GM23248 (cell line): ENCODE data around the gene ASB1. TPM values are rescaled to one million over a fixed set of nuclear protein-coding genes. Genes with fewer than 3 reads are reported as not detected.

ENCODE experiments used
- DNase-seq: peaks from one replicate; pipeline ENCODE4 v3.0.0-alpha.2; 2015
- H2AFZ ChIP-seq: fragments of 200-600 bp; sonication (generic); 2 replicates; pipeline ENCODE4 v1.6.1; 2016; ENCODE audit warnings: antibody characterized with exemption
- H3F3A ChIP-seq: fragments of 200-600 bp; sonication (generic); 2 replicates; pipeline ENCODE4 v1.6.1; 2016; ENCODE audit warnings: mild to moderate bottlenecking, antibody characterized with exemption, mixed run types; ENCODE audit not compliant: insufficient read depth
- H3K27ac ChIP-seq: fragments of 200-600 bp; sonication (generic); 2 replicates; pipeline ENCODE4 v1.5.1; 2016; ENCODE audit warnings: mild to moderate bottlenecking
- H3K27me3 ChIP-seq: fragments of 200-600 bp; sonication (generic); replicated peaks from 2 replicates; pipeline ENCODE4 v1.6.1; 2016; ENCODE audit warnings: mild to moderate bottlenecking; ENCODE audit not compliant: insufficient read depth
- H3K36me3 ChIP-seq: fragments of 200-600 bp; sonication (generic); 2 replicates; pipeline ENCODE4 v1.6.1; 2016; ENCODE audit warnings: low read depth, mild to moderate bottlenecking
- H3K4me1 ChIP-seq: fragments of 200-600 bp; sonication (generic); 2 replicates; pipeline ENCODE4 v1.6.1; 2016; ENCODE audit warnings: mild to moderate bottlenecking; ENCODE audit not compliant: insufficient read depth
- H3K4me2 ChIP-seq: fragments of 200-600 bp; sonication (generic); one replicate; pipeline ENCODE4 v1.6.1; 2016; ENCODE audit warnings: mild to moderate bottlenecking; ENCODE audit not compliant: unreplicated experiment
- H3K4me3 ChIP-seq: fragments of 200-600 bp; sonication (generic); 2 replicates; pipeline ENCODE4 v1.5.1; 2016; ENCODE audit warnings: mild to moderate bottlenecking
- H3K79me2 ChIP-seq: fragments of 200-600 bp; sonication (generic); 2 replicates; pipeline ENCODE4 v1.6.1; 2016; ENCODE audit warnings: mild to moderate bottlenecking; ENCODE audit not compliant: insufficient read depth
- H3K9ac ChIP-seq: fragments of 200-600 bp; sonication (generic); 2 replicates; pipeline ENCODE4 v1.6.1; 2016; ENCODE audit warnings: mild to moderate bottlenecking
- H3K9me2 ChIP-seq: fragments of 200-600 bp; sonication (generic); 2 replicates; pipeline ENCODE4 v1.6.1; 2016; ENCODE audit warnings: mixed run types, mild to moderate bottlenecking, moderate library complexity; ENCODE audit not compliant: insufficient read depth
- H3K9me3 ChIP-seq: fragments of 200-600 bp; sonication (generic); one replicate; pipeline ENCODE4 v1.6.1; 2017; ENCODE audit warnings: low read depth
- H4K20me1 ChIP-seq: fragments of 200-600 bp; sonication (generic); 2 replicates; pipeline ENCODE4 v1.6.0; 2016; ENCODE audit not compliant: insufficient read depth
- EZH2 ChIP-seq: fragments of 200-600 bp; sonication (generic); IDR thresholded peaks from 2 replicates; pipeline ENCODE4 v1.6.1; 2018; ENCODE audit warnings: antibody characterized with exemption, mild to moderate bottlenecking; ENCODE audit not compliant: insufficient read depth, poor library complexity, severe bottlenecking
- EZH2phosphoT487 ChIP-seq: fragments of 200-600 bp; sonication (generic); IDR thresholded peaks from 2 replicates; pipeline ENCODE4 v1.6.1; 2018; ENCODE audit warnings: antibody characterized with exemption, moderate library complexity, mild to moderate bottlenecking, low read depth; ENCODE audit not compliant: insufficient read depth
- WGBS, 2 experiments: methylation state at CpG; one replicate each; pipeline ENCODE4 v1.1.6; 2015 to 2017; ENCODE audit warnings: low lambda C conversion rate in 2 of 2, low coverage in 1 of 2; ENCODE audit errors: missing lambda C conversion rate in 2 of 2; 5-methylcytosine and 5-hydroxymethylcytosine counted together
- in situ Hi-C: fragments of 300-500 bp; cut with MboI; formaldehyde crosslinking; loops from 2 replicates; pipeline ENCODE4 v1.15.0; 2020
- polyA plus RNA-seq: library from polyadenylated mRNA; unstranded; fragments of >200 nt; fragmentation: Nextera tagmentation; extraction: Ambion mirVana; gene quantifications from 2 replicates; pipeline ENCODE4 v1.2.1, GENCODE V29; 2016
- total RNA-seq: library from RNA; depleted of rRNA; stranded (reverse); fragments of >200 nt; shearing (Covaris generic); gene quantifications from 2 replicates; pipeline ENCODE4 v1.2.3, GENCODE V29; 2014

ASB1 gene
- total and polyA plus RNA-seq, 2 experiments from 2014 or later, result 35.3 to 35.5 TPM

DNA sequence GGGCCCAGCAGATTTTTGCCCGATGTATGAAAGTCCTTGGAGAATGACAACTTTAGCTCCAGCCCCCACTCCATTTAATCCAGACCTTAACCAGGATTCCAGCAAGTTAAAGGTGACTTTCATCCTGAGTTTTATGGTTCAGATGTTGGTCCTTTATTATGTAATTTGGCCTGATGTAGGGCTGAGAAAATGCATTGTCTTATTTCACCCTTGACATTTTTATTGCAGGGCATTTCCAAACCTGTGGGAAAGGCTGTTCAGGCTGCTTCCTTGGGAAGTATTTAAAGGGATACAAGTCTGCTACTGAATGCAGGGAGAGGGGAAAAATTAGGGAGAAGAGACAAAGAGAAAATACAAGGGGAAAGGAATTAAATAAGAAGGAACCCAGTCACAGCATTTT, 48.8 kb downstream of the ASB1 start:
- no peak overlapping the region for H3K27ac ChIP-seq
- WGBS, 2 experiments, result 11 to 27% methylated on average over 1 of the region's 1 CpG
- DNase-seq, result no peak
- no peaks in the 10 kb centered on the region for H3K9me3 ChIP-seq
- H4K20me1 ChIP-seq, result no peaks in the 10 kb centered on the region
- H3K4me3 ChIP-seq, result no peak overlapping the region
- no peak overlapping the region for H3K9ac ChIP-seq
- no peaks in the 10 kb centered on the region for H3K79me2 ChIP-seq
- peaks cover 14% of the 10 kb centered on the region; the same call in 1 of the 2 replicates for H3K36me3 ChIP-seq
- in situ Hi-C loops, result no loop called here
- no peaks in the 10 kb centered on the region for H3K27me3 ChIP-seq
- no peak overlapping the region for H2AFZ ChIP-seq
- no peaks in the 10 kb centered on the region for H3K4me1 ChIP-seq
- no peaks in the 10 kb centered on the region for H3F3A ChIP-seq
- no peak for TF ChIP-seq EZH2
- H3K9me2 ChIP-seq, result no peaks in the 10 kb centered on the region
- no peak overlapping the region for H3K4me2 ChIP-seq

DNA sequence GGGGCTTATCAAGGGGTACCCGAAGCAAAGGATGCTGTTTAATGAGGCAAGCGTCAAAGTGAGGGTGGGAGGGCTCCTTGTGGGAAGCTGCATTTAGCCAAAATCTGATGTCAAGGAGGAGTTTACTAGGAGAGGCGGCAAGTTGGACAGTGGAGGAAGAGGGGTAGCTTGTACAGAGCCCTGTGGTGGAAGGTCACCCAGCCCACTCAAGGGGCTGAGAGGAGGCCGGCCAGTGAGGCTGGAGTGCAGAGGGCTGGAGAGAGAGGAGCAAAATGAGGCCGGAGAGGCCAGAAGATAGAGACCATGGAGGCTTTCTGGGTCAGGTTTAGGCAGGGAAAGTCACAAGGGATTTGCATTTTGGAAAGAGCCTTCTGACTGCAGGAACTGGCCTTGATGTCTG, 49.5 kb downstream of the ASB1 start:
- H3K79me2 ChIP-seq, result no peaks in the 10 kb centered on the region
- DNase-seq, result no peak
- no peaks in the 10 kb centered on the region for H3K4me1 ChIP-seq
- H3F3A ChIP-seq, result no peaks in the 10 kb centered on the region
- no peak overlapping the region for H3K27ac ChIP-seq
- no peak overlapping the region for H3K9ac ChIP-seq
- H3K4me2 ChIP-seq, result no peak overlapping the region
- no peaks in the 10 kb centered on the region for H3K27me3 ChIP-seq
- H3K36me3 ChIP-seq, result peaks cover 14% of the 10 kb centered on the region; the same call in 1 of the 2 replicates
- 72 to 73% methylated on average over 5 of the region's 5 CpGs for whole genome bisulfite sequencing, 2 experiments
- no peaks in the 10 kb centered on the region for H4K20me1 ChIP-seq
- no peak for TF ChIP-seq EZH2phosphoT487
- TF ChIP-seq EZH2, result no peak
- in situ Hi-C loops, result no loop called here
- no peak overlapping the region for H2AFZ ChIP-seq
- H3K9me2 ChIP-seq, result no peaks in the 10 kb centered on the region
- no peaks in the 10 kb centered on the region for H3K9me3 ChIP-seq
- H3K4me3 ChIP-seq, result no peak overlapping the region

DNA sequence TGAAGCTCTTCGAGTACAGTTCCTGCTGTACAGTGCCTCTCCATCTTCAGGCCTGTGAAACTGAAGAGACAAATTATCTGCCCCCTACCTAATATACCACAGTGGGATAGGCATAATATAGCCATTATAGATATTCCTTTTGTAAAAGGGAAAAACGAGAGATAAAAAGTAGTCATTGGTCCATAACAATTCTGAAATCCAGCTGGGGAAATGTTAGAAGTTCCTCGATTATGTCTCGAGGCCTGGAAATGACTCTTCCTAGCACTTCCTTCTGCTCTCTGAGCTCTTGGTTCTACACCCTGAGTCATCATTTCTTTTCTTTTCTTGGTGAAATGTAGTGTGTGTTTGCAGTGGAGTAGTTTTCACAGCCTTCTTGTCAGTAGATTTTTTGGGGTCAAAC, 51.5 kb downstream of the ASB1 start:
- Histone ChIP-seq H3K27ac (no peak overlapping the region), H2AFZ (no peak overlapping the region), H3K4me2 (no peak overlapping the region), H3K9me3 (no peaks in the 10 kb centered on the region), H3K4me3 (no peak overlapping the region), H3F3A (peaks cover 5% of the 10 kb centered on the region; the same call in 1 of the 2 replicates), H3K36me3 (0 out of 2 replicates have a peak, but pooled peaks cover 10% of the 10 kb centered on the region), H3K9me2 (no peaks in the 10 kb centered on the region), H4K20me1 (no peaks in the 10 kb centered on the region), H3K9ac (no peak overlapping the region), H3K4me1 (0 out of 2 replicates have a peak, but pooled peaks cover 3% of the 10 kb centered on the region), H3K79me2 (no peaks in the 10 kb centered on the region), H3K27me3 (no peaks in the 10 kb centered on the region)
- no peak for DNase-seq
- in situ Hi-C loops, result no loop called here
- TF ChIP-seq EZH2phosphoT487 (no peak), EZH2 (no peak)
- WGBS, 2 experiments, result 95 to 96% methylated on average over 4 of the region's 4 CpGs

DNA sequence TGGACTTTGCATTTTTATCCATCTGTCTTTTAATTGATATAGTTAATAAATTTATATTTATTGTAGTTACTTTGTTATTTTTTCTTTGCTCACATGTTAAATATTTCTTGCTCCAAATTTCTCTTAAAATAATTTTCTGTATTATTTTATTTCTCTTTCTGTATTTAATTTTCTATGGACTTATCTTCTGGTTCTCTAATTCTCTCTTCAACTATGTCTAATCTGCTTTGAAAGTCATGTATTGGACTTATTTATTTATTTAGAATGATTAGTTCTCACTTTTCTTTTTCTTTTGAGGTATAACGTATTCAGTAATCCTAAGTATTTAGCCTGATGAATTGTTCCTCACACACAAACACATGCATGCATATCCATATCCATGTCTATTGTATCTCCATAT, 53.1 kb downstream of the ASB1 start:
- Histone ChIP-seq H3K27ac (no peak overlapping the region), H3K9me3 (no peaks in the 10 kb centered on the region), H3F3A (peaks cover 15% of the 10 kb centered on the region; the same call in 1 of the 2 replicates), H3K4me3 (no peak overlapping the region), H3K79me2 (no peaks in the 10 kb centered on the region), H2AFZ (no peak overlapping the region), H4K20me1 (no peaks in the 10 kb centered on the region), H3K4me1 (0 out of 2 replicates have a peak, but pooled peaks cover 7% of the 10 kb centered on the region), H3K9me2 (no peaks in the 10 kb centered on the region), H3K27me3 (no peaks in the 10 kb centered on the region), H3K36me3 (no peaks in the 10 kb centered on the region), H3K9ac (no peak overlapping the region), H3K4me2 (no peak overlapping the region)
- no peak for TF ChIP-seq EZH2
- no peak for TF ChIP-seq EZH2phosphoT487
- DNase-seq, result no peak
- in situ Hi-C loops, result no loop called here
- 95 to 97% methylated on average over 1 of the region's 1 CpG for WGBS, 2 experiments

DNA sequence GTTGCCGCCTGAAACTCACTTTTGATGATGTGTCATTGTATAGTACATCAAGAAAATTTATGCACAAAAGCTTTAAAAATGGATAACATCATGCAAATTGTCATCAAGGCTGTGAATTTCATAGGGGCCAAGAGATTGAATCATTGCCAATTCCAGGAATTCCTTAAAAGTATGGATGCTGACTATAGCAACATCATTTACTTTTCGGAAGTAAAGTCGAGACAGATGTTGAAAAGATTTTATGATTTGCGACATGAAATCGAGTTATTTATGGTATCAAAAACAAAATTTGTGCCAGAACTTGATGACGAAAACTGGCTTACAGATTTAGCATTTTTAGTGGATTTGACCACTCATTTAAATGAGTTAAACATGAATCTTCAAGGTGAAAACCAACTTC, 56.3 kb downstream of the ASB1 start:
- in situ Hi-C loops, result no loop called here
- H3K36me3 ChIP-seq, result no peaks in the 10 kb centered on the region
- H3K27me3 ChIP-seq, result no peaks in the 10 kb centered on the region
- H3K4me2 ChIP-seq, result no peak overlapping the region
- 30 to 33% methylated on average over 6 of the region's 6 CpGs for WGBS, 2 experiments
- H3K4me1 ChIP-seq, result 0 out of 2 replicates have a peak, but pooled peaks cover 7% of the 10 kb centered on the region
- no peak overlapping the region for H3K9ac ChIP-seq
- H3F3A ChIP-seq, result peaks cover 15% of the 10 kb centered on the region; the same call in 1 of the 2 replicates
- H4K20me1 ChIP-seq, result no peaks in the 10 kb centered on the region
- no peak overlapping the region for H2AFZ ChIP-seq
- no peaks in the 10 kb centered on the region for H3K9me2 ChIP-seq
- no peak overlapping the region for H3K27ac ChIP-seq
- TF ChIP-seq EZH2phosphoT487 (no peak), EZH2 (no peak)
- H3K79me2 ChIP-seq, result no peaks in the 10 kb centered on the region
- H3K9me3 ChIP-seq, result no peaks in the 10 kb centered on the region
- no peak overlapping the region for H3K4me3 ChIP-seq
- no peak for DNase-seq
